Stomach (tissue), 9 donors: ENCODE data around the gene BPIFB3. TPM values are rescaled to one million over a fixed set of nuclear protein-coding genes. Genes with fewer than 3 reads are reported as not detected.
"Not testable (repeated sequence)": the region's sequence is repeated elsewhere in the genome, so short reads cannot be mapped to it uniquely, and the experiment has no call there.

Experiments used
- DNase-seq, 2 donors: peaks; one replicate each; pipeline versions ENCODE4 v3.0.0 to v3.0.0-alpha.2; 2013 to 2019
- H3K27ac ChIP-seq, 5 donors: fragments of 200-600 bp in 4 of 5; sonication (generic) in 4 of 5; one replicate each; pipeline ENCODE4 v1.5.1; 2013 to 2019; ENCODE audit warnings: mild to moderate bottlenecking in 1 of 5, moderate library complexity in 1 of 5
- H3K27me3 ChIP-seq, 3 donors: fragments of 200-600 bp; sonication (generic); one replicate each; pipeline ENCODE4 v1.5.1; 2017 to 2019; ENCODE audit warnings: mixed run types in 1 of 3
- H3K36me3 ChIP-seq, 4 donors: fragments of 200-600 bp; sonication (generic); 1 replicate in 3 of 4; 2 replicates in 1 of 4; pipeline ENCODE4 v1.5.1; 2016 to 2019
- H3K4me1 ChIP-seq, 4 donors: fragments of 200-600 bp; sonication (generic); one replicate each; pipeline ENCODE4 v1.5.1; 2016 to 2019
- H3K4me3 ChIP-seq, 4 donors: fragments of 200-600 bp; sonication (generic) in 3 of 4; one replicate each; pipeline ENCODE4 v1.5.1; 2016 to 2019; ENCODE audit warnings: mild to moderate bottlenecking in 1 of 4
- H3K9me3 ChIP-seq, 4 donors: fragments of 200-600 bp; sonication (generic); one replicate each; pipeline ENCODE4 v1.5.1; 2016 to 2019
- CTCF ChIP-seq, 7 experiments: fragments of 450-650 bp in 4 of 7; fragments of 200-600 bp in 3 of 7; sonication (generic) in 3 of 7; IDR thresholded peaks; one replicate each; pipeline ENCODE4 v1.5.1; 2016 to 2019; ENCODE audit warnings: antibody characterized with exemption in 7 of 7, control low read depth in 2 of 7, mild to moderate bottlenecking in 1 of 7
- EP300 ChIP-seq: sonication (generic); formaldehyde crosslinking; IDR thresholded peaks from one replicate; pipeline ENCODE4 v1.6.1; 2017; ENCODE audit warnings: antibody characterized with exemption
- POLR2A ChIP-seq, 4 donors: fragments of 450-650 bp; IDR thresholded peaks; one replicate each; pipeline ENCODE4 v1.6.1; 2016; ENCODE audit warnings: antibody characterized with exemption in 4 of 4, control low read depth in 2 of 4, mild to moderate bottlenecking in 1 of 4, moderate library complexity in 1 of 4
- POLR2AphosphoS5 ChIP-seq, 3 donors: sonication (generic); formaldehyde crosslinking; IDR thresholded peaks; one replicate each; pipeline ENCODE4 v1.6.1; 2016; ENCODE audit warnings: antibody characterized with exemption in 3 of 3
- WGBS, 5 donors: extraction: QIAGEN DNeasy Blood & Tissue Kit in 3 of 5; methylation state at CpG; one replicate each; pipeline versions ENCODE4 v1.1.5 to v1.1.7; 2013 to 2018; 5-methylcytosine and 5-hydroxymethylcytosine counted together
- intact Hi-C: fragments of 100-400 bp; cut with DNase I; formaldehyde crosslinking; loops from one replicate; pipeline ENCODE4 v1.15.1; 2023; ENCODE audit warnings: low total_unique reads
- polyA plus RNA-seq, 3 donors: library from polyadenylated mRNA; stranded (reverse); fragments of 200-250 nt; gene quantifications; one replicate each; pipeline ENCODE4 v1.2.3, GENCODE V29; 2013
- total RNA-seq, 5 donors: library from RNA; depleted of rRNA; stranded (reverse); fragments of >200 nt; gene quantifications; one replicate each; pipeline versions ENCODE4 v1.1.0 to v1.2.3, GENCODE V29; 2014 to 2016
- donor health status: healthy with polysubstance abuse.
- donor health status: Bipolar disorder and iron deficiency.
- donor health status: healthy.

The BPIFB3 gene
- total and polyA plus RNA-seq, 8 donors = not detected

DNA sequence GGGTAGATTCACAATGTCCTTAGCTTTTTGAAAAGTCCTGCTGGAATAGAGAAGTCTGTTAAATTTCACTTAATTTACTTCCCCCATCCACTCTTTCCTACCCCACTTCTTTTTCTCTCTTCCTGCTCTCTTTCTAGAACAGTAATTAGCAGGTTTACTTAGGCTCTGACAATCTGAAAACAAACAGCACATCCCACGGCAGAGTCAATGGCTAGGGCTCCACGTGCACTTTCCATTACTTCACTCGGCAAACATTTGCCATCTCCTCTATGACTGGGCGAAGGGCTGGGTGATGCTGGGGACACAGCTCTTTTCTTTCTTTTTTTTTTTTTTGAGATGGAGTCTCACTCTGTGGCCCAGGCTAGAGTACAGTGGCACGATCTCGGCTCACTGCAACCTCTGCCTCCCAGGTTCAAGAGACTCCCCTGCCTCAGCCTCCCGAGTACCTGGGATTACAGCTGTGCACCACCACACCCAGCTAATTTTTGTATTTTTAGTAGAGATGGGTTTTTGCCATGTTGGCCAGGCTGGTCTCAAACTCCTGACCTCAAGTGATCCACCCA lies 52.4 kb downstream of the BPIFB3 start:
- H3K4me1 ChIP-seq, H3K27me3 ChIP-seq, H3K9me3 ChIP-seq, H3K4me3 ChIP-seq, intact Hi-C loops, H3K36me3 ChIP-seq: not testable (repeated sequence)
- 33 to 58% (median 52%) methylated on average over 7 of the region's 7 CpGs for WGBS, 5 donors
- peak overlapping the region in 3 of 5 donors; percentile 37 to 70 (median 51) for H3K27ac ChIP-seq
- peak in 2 of 3 donors; percentile 26 to 33 for TF ChIP-seq POLR2AphosphoS5 (IDR thresholded peaks at IDR 0.05)
- peak; percentile 74 to 76 for DNase-seq

DNA sequence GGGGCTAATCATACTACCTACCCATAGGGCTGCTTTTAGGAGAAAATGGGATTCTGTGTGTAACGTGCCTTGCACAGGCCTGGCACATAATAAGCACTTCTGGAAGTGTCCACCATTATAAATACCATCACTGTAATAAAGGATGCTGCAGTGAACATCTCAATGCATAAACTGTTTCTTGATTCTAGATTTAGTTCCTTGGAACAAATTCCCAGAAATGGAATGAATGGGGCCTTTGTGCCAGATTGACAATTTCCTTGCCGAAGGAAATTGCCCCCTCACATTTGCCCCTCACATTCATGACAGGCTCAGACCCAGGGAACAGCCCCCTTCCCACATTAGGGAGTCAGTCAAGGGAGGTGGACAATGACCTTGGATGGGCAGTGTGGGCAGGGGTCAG lies 55.0 kb downstream of the BPIFB3 start:
- H3K36me3 ChIP-seq = no peaks in the 10 kb centered on the region
- no peak for DNase-seq
- intact Hi-C loops = no loop called here
- no peaks in the 10 kb centered on the region for H3K27me3 ChIP-seq
- H3K4me3 ChIP-seq = no peak overlapping the region
- WGBS, 5 donors = 61 to 79% (median 70%) methylated on average over 2 of the region's 2 CpGs
- no peaks in the 10 kb centered on the region for H3K9me3 ChIP-seq
- TF ChIP-seq POLR2A (IDR thresholded peaks at IDR 0.05) (no peak), CTCF (IDR thresholded peaks at IDR 0.05) (no peak)
- H3K4me1 ChIP-seq = peaks cover 0 to 10% (median 4%) of the 10 kb centered on the region in 4 donors
- no peak overlapping the region for H3K27ac ChIP-seq

GRCh38 chr20:33110147-33110825 lies 56.6 kb downstream of the BPIFB3 start:
- no peak for DNase-seq
- WGBS, 5 donors = 73 to 85% (median 80%) methylated on average over 8 of the region's 8 CpGs
- H3K27me3 ChIP-seq = no peaks in the 10 kb centered on the region
- TF ChIP-seq CTCF (IDR thresholded peaks at IDR 0.05) (no peak), POLR2A (IDR thresholded peaks at IDR 0.05) (no peak), POLR2AphosphoS5 (IDR thresholded peaks at IDR 0.05) (no peak), EP300 (no peak)
- no peak overlapping the region for H3K4me3 ChIP-seq
- H3K4me1 ChIP-seq = peaks cover 0 to 8% (median 4%) of the 10 kb centered on the region in 4 donors
- H3K27ac ChIP-seq = no peak overlapping the region
- H3K9me3 ChIP-seq = no peaks in the 10 kb centered on the region
- intact Hi-C loops = no loop called here
- H3K36me3 ChIP-seq = no peaks in the 10 kb centered on the region

DNA sequence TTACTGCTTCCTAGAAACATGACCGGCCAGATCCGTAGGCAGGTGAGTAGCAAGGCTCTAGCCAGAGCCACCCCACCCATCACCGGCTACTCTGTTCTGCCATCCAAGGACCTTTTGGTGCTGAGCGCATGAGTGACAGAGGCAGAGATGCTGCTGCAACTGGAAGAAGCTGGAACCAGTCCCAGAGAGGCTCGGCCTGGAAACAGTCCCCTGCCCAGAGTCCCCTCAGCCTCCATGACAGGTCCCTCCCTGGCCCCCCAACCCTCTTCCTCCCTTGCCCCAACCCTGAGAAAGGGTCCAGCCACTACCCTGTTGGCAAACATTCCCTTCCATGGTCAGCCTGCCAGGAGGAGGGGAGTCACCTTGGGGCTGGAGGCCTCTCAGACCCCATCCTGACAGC lies 57.6 kb downstream of the BPIFB3 start:
- no peak overlapping the region for H3K4me3 ChIP-seq
- intact Hi-C loops = no loop called here
- no peaks in the 10 kb centered on the region for H3K36me3 ChIP-seq
- WGBS, 5 donors = 87 to 97% (median 93%) methylated on average over 5 of the region's 5 CpGs
- H3K4me1 ChIP-seq = peaks cover 0 to 5% (median 0%) of the 10 kb centered on the region in 4 donors
- no peaks in the 10 kb centered on the region for H3K9me3 ChIP-seq
- no peaks in the 10 kb centered on the region for H3K27me3 ChIP-seq
- H3K27ac ChIP-seq = no peak overlapping the region
- no peak for DNase-seq
- TF ChIP-seq CTCF (IDR thresholded peaks at IDR 0.05) = no peak
- TF ChIP-seq POLR2A (IDR thresholded peaks at IDR 0.05) = no peak
- no peak for TF ChIP-seq EP300
- no peak for TF ChIP-seq POLR2AphosphoS5 (IDR thresholded peaks at IDR 0.05)
